Vein endothelial cell (primary cell): ENCODE measurements around the gene NCOA1. TPM values are rescaled to one million over a fixed set of nuclear protein-coding genes. Genes with fewer than 3 reads are reported as not detected.

Experiments
- small RNA-seq: library from RNA; depleted of rRNA; stranded (forward); fragments of <200 nt; gene quantifications from one replicate; pipeline ENCODE3, GENCODE V24; 2012
- total RNA-seq: library from RNA; depleted of rRNA; stranded (reverse); fragments of >200 nt; gene quantifications from 2 replicates; pipeline ENCODE4 v1.2.3, GENCODE V29; 2012

The NCOA1 gene
- 16.7 TPM in 2 replicates for total RNA-seq

GRCh38 chr2:24490690-24491541 is at the start of gene NCOA1:
NCOA1 (plus strand) TSS chr2:24491254; CDS start chr2:24658678, 167,424 bp downstream.

GRCh38 chr2:24792874-24793760 is 302.1 kb downstream of the NCOA1 start, which contains the start of the genes CENPO and PTRHD1:
CENPO (plus strand) TSS chr2:24793425; CDS start chr2:24793920, 495 bp downstream.
PTRHD1 (minus strand) TSS chr2:24793391; CDS start chr2:24793377, 14 bp downstream.

Small RNA genes within 50 kb of the gene (small RNA-seq; reads per million reads assigned to genes)
- not detected for gene RNA5SP88
- gene RNU6-936P = not detected

Other genes starting within 250 kb of the NCOA1 start
- gene ITSN2, start 130.7 kb upstream of the NCOA1 start, total RNA-seq = 66.3 and 70.6 TPM in 2 replicates